ENCODE measurements around the gene PHAF1. TPM values are rescaled to one million over a fixed set of nuclear protein-coding genes. Genes with fewer than 3 reads are reported as not detected.

The PHAF1 gene
- total and polyA plus RNA-seq, 2 of the 13 experiments (the other 11 are each of a cell fraction or from before 2014, with no cell fraction given) = 48.3 to 174 TPM

DNA sequence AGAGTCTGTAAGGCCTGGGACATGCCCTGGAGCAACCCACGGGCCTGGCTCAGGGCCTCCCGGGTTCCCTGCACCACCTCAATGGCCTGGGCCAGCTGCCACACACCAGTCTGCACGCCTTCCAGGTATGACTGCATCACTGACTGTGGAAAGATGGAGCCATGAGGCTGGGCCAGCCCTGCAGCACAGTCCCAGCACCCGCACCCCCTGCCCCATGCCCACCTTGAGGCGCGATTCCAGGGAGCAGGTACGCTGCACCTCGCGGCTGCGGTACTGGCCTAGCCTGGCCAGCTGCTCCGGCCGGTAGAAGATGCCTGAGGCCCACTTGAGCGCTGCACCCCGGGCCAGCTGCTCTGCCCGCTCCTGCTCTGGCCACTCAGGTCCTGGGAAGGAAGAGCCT is 79.1 kb downstream of the PHAF1 start (continued):
- TF ChIP-seq, protein P1, sequence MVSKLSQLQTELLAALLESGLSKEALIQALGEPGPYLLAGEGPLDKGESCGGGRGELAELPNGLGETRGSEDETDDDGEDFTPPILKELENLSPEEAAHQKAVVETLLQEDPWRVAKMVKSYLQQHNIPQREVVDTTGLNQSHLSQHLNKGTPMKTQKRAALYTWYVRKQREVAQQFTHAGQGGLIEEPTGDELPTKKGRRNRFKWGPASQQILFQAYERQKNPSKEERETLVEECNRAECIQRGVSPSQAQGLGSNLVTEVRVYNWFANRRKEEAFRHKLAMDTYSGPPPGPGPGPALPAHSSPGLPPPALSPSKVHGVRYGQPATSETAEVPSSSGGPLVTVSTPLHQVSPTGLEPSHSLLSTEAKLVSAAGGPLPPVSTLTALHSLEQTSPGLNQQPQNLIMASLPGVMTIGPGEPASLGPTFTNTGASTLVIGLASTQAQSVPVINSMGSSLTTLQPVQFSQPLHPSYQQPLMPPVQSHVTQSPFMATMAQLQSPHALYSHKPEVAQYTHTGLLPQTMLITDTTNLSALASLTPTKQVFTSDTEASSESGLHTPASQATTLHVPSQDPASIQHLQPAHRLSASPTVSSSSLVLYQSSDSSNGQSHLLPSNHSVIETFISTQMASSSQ (IDR thresholded peaks at IDR 0.05; ENCODE audit: low read depth) = no peak
- TF ChIP-seq, protein P1 (CRISPR knock-in tag; IDR thresholded peaks at IDR 0.05; ENCODE audit: borderline replicate concordance) = no peak
- TF ChIP-seq FOSL1 (CRISPR knock-in tag; IDR thresholded peaks at IDR 0.05; ENCODE audit: borderline replicate concordance) = no peak

DNA sequence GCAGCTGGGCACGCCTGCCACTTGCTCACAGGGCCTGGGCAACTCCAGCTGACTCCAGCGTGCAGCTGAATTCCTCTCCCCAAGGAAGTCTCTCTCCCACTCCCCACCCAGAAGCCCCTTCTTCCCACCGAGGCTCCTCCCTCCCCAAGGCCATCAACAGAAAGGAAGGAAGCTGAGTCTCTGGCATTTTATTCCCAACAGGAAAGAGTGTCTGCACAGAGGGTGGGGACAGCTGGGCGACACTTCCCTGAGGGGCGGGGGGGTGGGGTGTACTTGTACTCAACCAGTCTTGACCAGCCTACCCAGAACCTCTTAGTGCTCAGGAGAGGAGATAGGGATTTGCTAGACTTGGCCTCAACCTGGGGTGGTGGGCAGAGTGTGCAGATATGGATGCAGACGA is 80.3 kb downstream of the PHAF1 start, which contains the start of gene EXOC3L1:
Gene EXOC3L1, minus strand, starts transcription at position 96 of the 400 bp plus-strand sequence. CDS start 460 bp downstream, outside the sequence.
- DNase-seq (ENCODE audit: low spot score) (no peak), ATAC-seq (no peak), FAIRE-seq (no peak)
- TF ChIP-seq, protein P2, sequence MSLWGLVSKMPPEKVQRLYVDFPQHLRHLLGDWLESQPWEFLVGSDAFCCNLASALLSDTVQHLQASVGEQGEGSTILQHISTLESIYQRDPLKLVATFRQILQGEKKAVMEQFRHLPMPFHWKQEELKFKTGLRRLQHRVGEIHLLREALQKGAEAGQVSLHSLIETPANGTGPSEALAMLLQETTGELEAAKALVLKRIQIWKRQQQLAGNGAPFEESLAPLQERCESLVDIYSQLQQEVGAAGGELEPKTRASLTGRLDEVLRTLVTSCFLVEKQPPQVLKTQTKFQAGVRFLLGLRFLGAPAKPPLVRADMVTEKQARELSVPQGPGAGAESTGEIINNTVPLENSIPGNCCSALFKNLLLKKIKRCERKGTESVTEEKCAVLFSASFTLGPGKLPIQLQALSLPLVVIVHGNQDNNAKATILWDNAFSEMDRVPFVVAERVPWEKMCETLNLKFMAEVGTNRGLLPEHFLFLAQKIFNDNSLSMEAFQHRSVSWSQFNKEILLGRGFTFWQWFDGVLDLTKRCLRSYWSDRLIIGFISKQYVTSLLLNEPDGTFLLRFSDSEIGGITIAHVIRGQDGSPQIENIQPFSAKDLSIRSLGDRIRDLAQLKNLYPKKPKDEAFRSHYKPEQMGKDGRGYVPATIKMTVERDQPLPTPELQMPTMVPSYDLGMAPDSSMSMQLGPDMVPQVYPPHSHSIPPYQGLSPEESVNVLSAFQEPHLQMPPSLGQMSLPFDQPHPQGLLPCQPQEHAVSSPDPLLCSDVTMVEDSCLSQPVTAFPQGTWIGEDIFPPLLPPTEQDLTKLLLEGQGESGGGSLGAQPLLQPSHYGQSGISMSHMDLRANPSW (CRISPR knock-in tag; IDR thresholded peaks at IDR 0.05; ENCODE audit: borderline replicate concordance) = no peak
- TF ChIP-seq ZNF562 (CRISPR knock-in tag; IDR thresholded peaks at IDR 0.05; ENCODE audit: borderline replicate concordance) (no peak), ZBTB38 (CRISPR knock-in tag; IDR thresholded peaks at IDR 0.05) (no peak), ZNF563 (CRISPR knock-in tag; IDR thresholded peaks at IDR 0.05) (no peak), THAP11 (CRISPR knock-in tag; IDR thresholded peaks at IDR 0.05) (no peak), TCF12 (IDR thresholded peaks at IDR 0.05) (no peak), TCF12 (CRISPR knock-in tag; IDR thresholded peaks at IDR 0.05) (no peak)
- WGBS (ENCODE audit: low lambda C conversion rate) = 18% methylated on average over 6 of the region's 6 CpGs
- Histone ChIP-seq H3K9ac (ENCODE audit: insufficient read depth, low read depth, low read length) (no peak within 1 kb of the TSS), H3K4me2 (ENCODE audit: low read depth, low read length) (peak within 1 kb of the TSS; percentile 36), H3K4me1 (ENCODE audit: insufficient read depth, low read length) (peaks cover 59% of the 10 kb centered on the region), H3K4me3 (replicated peaks in 1 of 3; ENCODE audit: insufficient read depth in 1 of 3, low read depth in 2 of 3, low read length in 3 of 3) (peak within 1 kb of the TSS in 1 of 3 experiments; percentile 4; a peak in 1 of 6 replicates), H2AFZ (ENCODE audit: low read length) (no peak within 1 kb of the TSS), H4K20me1 (ENCODE audit: insufficient read depth, low read length) (no peaks in the 10 kb centered on the region; the same call in 1 of the 2 replicates), H3K27ac (ENCODE audit: extremely low read length, insufficient read depth, low read length) (no peak within 1 kb of the TSS), H3K36me3 (replicated peaks in 1 of 2; ENCODE audit: control insufficient read depth in 1 of 2, insufficient read depth in 2 of 2, low read length in 2 of 2) (peaks cover 13 to 15% of the 10 kb centered on the region in 2 experiments; a peak in 4 of 5 replicates), H3K9me3 (ENCODE audit: low read length) (no peaks in the 10 kb centered on the region), H3K27me3 (ENCODE audit: control insufficient read depth in 1 of 2, insufficient read depth in 2 of 2, low read length in 2 of 2) (peaks cover 7 to 16% of the 10 kb centered on the region in 2 experiments; a peak in 2 of 5 replicates), H3K79me2 (ENCODE audit: insufficient read depth, low read length) (peaks cover 21% of the 10 kb centered on the region)
- no TSS peak for BruUV-seq (replicated peaks)
- ChIA-PET CTCF (ENCODE audit: low intra/inter-chr PET ratio, low total read pairs) (no interaction called here), POLR2A (interaction anchor here (1.0 kb wide), 1 partner anchor 20 kb away, joined by 4 read pairs; the partner anchor contains the start of gene NOL3)
- in situ Hi-C loops (cut with HindIII; ENCODE audit: extremely low pct_ligation_motif_present, low pct_unique_long_range_greater_than_20kb) = no loop called here
- intact Hi-C loops (cut with micrococcal nuclease; ENCODE audit: unreplicated experiment) = no loop called here

Measured in HepG2 (cell line).